Measurements from ENCODE around the gene EIPR1.

The EIPR1 gene

DNA sequence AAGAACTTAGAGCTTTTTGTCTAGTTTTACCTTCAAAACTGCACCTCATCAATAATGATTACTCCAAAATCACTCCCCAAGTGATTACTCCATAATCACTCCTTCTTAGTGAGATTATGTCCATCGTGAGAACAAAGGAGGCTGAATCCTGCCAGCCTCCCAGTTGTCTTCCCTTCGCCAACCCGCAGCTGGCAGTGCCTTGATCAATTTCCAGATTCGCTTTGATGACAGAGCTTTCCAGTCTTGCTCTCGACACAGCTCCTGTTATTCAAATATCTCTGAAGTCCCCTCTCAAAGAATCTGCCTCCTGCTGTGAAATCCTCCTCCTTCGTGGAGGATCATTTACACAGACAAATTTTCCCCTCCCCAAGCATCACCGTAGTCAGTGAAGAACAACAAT is 237.7 kb downstream of the EIPR1 start:
- DNase-seq: no peak

All from DMS79 treated with DMSO at 0.1 percent for 48 hours (cell line).